GM12864 (cell line): ENCODE measurements around the gene MACROH2A1.

Source experiments
- DNase-seq: peaks from one replicate; pipeline ENCODE4 v3.0.0-alpha.2; 2011; ENCODE audit warnings: low read depth
- H3K4me3 ChIP-seq: 2 replicates; pipeline ENCODE4 v1.5.1; 2011; ENCODE audit warnings: mild to moderate bottlenecking, low read depth, low read length, control low read depth
- CTCF ChIP-seq: IDR thresholded peaks from 2 replicates; pipeline ENCODE4 v1.5.1; 2011; ENCODE audit warnings: low read depth, mild to moderate bottlenecking, moderate library complexity, low read length, control low read depth, inconsistent platforms; ENCODE audit errors: missing control alignments

MACROH2A1 gene

GRCh38 chr5:135296900-135297816 lies 101.9 kb downstream of the MACROH2A1 start:
- no peak overlapping the region for H3K4me3 ChIP-seq
- DNase-seq = no peak
- no peak for TF ChIP-seq CTCF

GRCh38 chr5:135295852-135296251 lies 103.2 kb downstream of the MACROH2A1 start:
- no peak for TF ChIP-seq CTCF
- no peak overlapping the region for H3K4me3 ChIP-seq
- DNase-seq = no peak

- no peak for DNase-seq
- no peak for TF ChIP-seq CTCF
- no peak overlapping the region for H3K4me3 ChIP-seq
These were observed 104.2 kb downstream of the MACROH2A1 start for GRCh38 chr5:135294793-135295192.

GRCh38 chr5:135289651-135290050 lies 109.4 kb downstream of the MACROH2A1 start:
- H3K4me3 ChIP-seq = no peak overlapping the region
- TF ChIP-seq CTCF = no peak
- no peak for DNase-seq

GRCh38 chr5:135287551-135287950 lies 111.5 kb downstream of the MACROH2A1 start:
- no peak for TF ChIP-seq CTCF
- DNase-seq = no peak
- no peak overlapping the region for H3K4me3 ChIP-seq
